Nephron (organoid): ENCODE data around the gene C1GALT1.

Experiments used
- H3K27ac Mint-ChIP-seq, 3 experiments: 2 replicates each; pipeline ENCODE4 v1.8.0; 2020; ENCODE audit warnings: mixed read lengths in 3 of 3, mild to moderate bottlenecking in 2 of 3, moderate library complexity in 1 of 3
- H3K27me3 Mint-ChIP-seq: 2 replicates; pipeline ENCODE4 v1.8.0; 2021; ENCODE audit warnings: low read depth, mild to moderate bottlenecking, moderate library complexity, mixed read lengths
- H3K36me3 Mint-ChIP-seq: 2 replicates; pipeline ENCODE4 v1.8.0; 2020; ENCODE audit warnings: low read depth, mixed read lengths
- H3K4me1 Mint-ChIP-seq: 2 replicates; pipeline ENCODE4 v1.8.0; 2020; ENCODE audit warnings: mixed read lengths
- H3K4me3 Mint-ChIP-seq, 3 experiments: 2 replicates each; pipeline ENCODE4 v1.8.0; 2020; ENCODE audit warnings: mild to moderate bottlenecking in 3 of 3, mixed read lengths in 3 of 3, moderate library complexity in 2 of 3
- H3K9me3 Mint-ChIP-seq: 2 replicates; pipeline ENCODE4 v1.8.0; 2020; ENCODE audit warnings: mixed read lengths
- CTCF ChIP-seq, 3 experiments: fragments of 200-600 bp; sonication (generic); IDR thresholded peaks; one replicate each; pipeline ENCODE4 v1.5.0; 2021; ENCODE audit warnings: antibody characterized with exemption in 3 of 3; ENCODE audit not compliant: unreplicated experiment in 3 of 3

C1GALT1 gene

GRCh38 chr7:7201578-7202374 is 19.4 kb downstream of the C1GALT1 start:
- no peaks in the 10 kb centered on the region for H3K27me3 Mint-ChIP-seq
- peaks cover 9% of the 10 kb centered on the region for H3K4me1 Mint-ChIP-seq
- H3K9me3 Mint-ChIP-seq: peaks cover 54% of the 10 kb centered on the region
- TF ChIP-seq CTCF (IDR thresholded peaks at IDR 0.05; ENCODE audit: unreplicated experiment in 3 of 3): no peak
- H3K27ac Mint-ChIP-seq: peak overlapping the region; percentile 70 to 80 (median 75)
- H3K36me3 Mint-ChIP-seq: peaks cover 66% of the 10 kb centered on the region
- H3K4me3 Mint-ChIP-seq: peak overlapping the region in 1 of 3 experiments; percentile 28

GRCh38 chr7:7202375-7202720 is 20.0 kb downstream of the C1GALT1 start:
- no peak overlapping the region for H3K4me3 Mint-ChIP-seq
- H3K4me1 Mint-ChIP-seq: peaks cover 9% of the 10 kb centered on the region
- no peak for TF ChIP-seq CTCF (IDR thresholded peaks at IDR 0.05; ENCODE audit: unreplicated experiment in 3 of 3)
- H3K27ac Mint-ChIP-seq: peak overlapping the region; percentile 70 to 80 (median 75)
- H3K36me3 Mint-ChIP-seq: peaks cover 68% of the 10 kb centered on the region
- no peaks in the 10 kb centered on the region for H3K27me3 Mint-ChIP-seq
- peaks cover 57% of the 10 kb centered on the region for H3K9me3 Mint-ChIP-seq

DNA sequence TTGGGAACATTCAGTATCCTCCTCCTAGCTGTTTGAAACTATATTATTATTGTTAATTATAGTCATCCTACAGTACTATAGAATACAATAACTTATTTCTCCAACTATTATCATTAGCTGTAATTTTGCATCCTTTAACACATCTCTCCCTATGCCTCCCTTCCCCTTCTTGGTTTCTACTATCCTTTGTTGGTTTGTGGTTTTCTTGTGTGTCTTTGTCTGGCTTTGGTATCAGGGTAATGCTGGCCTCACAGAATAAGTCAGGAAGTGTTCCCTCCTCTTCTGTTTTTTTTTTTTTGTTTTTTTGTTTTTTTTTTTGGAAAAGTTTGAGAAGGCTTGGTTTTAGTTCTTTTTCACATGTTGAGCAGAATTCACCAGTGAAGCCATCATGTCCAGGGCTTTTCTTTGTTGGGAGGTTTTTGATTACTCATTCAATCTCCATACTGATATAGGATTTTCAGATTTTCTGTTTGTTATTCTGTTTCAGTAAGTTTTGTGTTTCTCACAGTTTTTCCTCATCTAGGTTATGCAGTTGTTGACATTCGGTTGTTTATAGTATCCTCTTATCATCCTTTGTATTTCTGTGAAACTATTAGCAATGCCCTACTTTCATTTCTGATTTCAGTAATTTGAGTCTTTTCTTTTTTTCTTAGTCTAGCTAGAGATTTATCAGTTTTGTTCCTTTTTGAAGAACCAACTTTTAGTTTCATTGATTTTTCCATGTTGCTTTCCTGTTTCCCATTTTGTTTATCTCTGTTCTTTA is 21.6 kb downstream of the C1GALT1 start:
- TF ChIP-seq CTCF (IDR thresholded peaks at IDR 0.05; ENCODE audit: unreplicated experiment in 3 of 3): no peak
- peaks cover 9% of the 10 kb centered on the region for H3K4me1 Mint-ChIP-seq

GRCh38 chr7:7207876-7208275 is 25.5 kb downstream of the C1GALT1 start:
- Mint-ChIP-seq H3K27ac (no peak overlapping the region), H3K4me3 (no peak overlapping the region), H3K9me3 (peaks cover 29% of the 10 kb centered on the region), H3K27me3 (no peaks in the 10 kb centered on the region), H3K36me3 (peaks cover 48% of the 10 kb centered on the region), H3K4me1 (no peaks in the 10 kb centered on the region)
- no peak for TF ChIP-seq CTCF (IDR thresholded peaks at IDR 0.05; ENCODE audit: unreplicated experiment in 3 of 3)

More for the DNA sequence above, 21.6 kb downstream of the C1GALT1 start:
- no peak overlapping the region for H3K27ac Mint-ChIP-seq
- no peaks in the 10 kb centered on the region for H3K27me3 Mint-ChIP-seq
- peaks cover 47% of the 10 kb centered on the region for H3K9me3 Mint-ChIP-seq
- H3K36me3 Mint-ChIP-seq: peaks cover 59% of the 10 kb centered on the region
- H3K4me3 Mint-ChIP-seq: no peak overlapping the region

- Mint-ChIP-seq H3K27ac (no peak overlapping the region), H3K27me3 (no peaks in the 10 kb centered on the region), H3K4me3 (no peak overlapping the region), H3K4me1 (no peaks in the 10 kb centered on the region), H3K36me3 (peaks cover 48% of the 10 kb centered on the region), H3K9me3 (peaks cover 24% of the 10 kb centered on the region)
- TF ChIP-seq CTCF (IDR thresholded peaks at IDR 0.05; ENCODE audit: unreplicated experiment in 3 of 3): no peak
Observed at GRCh38 chr7:7208520-7208919, 26.2 kb downstream of the C1GALT1 start.
